ENCODE data around the gene INO80D. TPM values are rescaled to one million over a fixed set of nuclear protein-coding genes. Genes with fewer than 3 reads are reported as not detected.
A peak's percentile ranks its signal among the peaks of the same experiment; 100 is the strongest.

INO80D gene
- total RNA-seq, 1 donor from 2014 or later, result 11.3 TPM

DNA sequence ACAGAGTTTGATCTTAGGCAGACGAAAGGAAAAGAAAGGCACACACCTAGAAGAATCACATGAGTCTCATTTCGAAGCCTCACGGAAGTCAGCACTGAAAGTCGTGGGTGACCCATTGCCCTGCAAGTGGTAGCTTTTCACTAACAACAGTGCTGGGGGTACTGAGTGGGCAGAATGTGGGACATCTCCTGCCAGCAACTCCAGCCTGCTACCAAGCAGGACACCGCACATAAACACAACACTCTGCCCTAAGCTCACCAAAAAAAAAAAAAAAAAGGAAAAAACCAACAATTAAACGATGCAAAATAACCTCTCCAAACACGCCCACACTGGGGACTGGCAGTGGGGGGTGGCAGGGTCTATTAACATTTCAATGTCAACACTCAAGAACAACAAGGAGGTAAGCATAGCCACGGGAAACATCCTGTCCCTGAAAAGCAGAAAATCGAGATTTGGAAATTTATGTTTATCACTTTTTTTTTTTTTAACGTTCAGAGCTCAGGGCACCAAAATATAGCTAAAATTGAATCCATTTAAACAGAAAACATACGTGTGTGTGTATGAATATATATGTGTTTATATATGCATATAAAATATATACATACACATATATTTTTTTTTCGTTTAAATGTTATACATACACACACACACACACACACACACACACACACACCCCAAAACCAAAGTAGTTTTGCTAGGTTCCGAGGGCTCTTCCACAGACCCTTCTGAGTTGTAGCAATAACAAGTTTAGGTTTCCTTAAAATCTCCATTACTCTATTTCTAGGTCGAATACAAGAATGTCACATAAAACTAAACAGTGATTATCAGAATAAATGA, 2.2 kb downstream of the INO80D start:
- peak overlapping the region; percentile 98 for H3K4me3 Mint-ChIP-seq
- H3F3A ChIP-seq (ENCODE audit: low read depth), result peaks cover 45% of the 10 kb centered on the region
- H4K20me1 ChIP-seq (ENCODE audit: low read depth), result peaks cover 17% of the 10 kb centered on the region
- H3K4me1 ChIP-seq, result peaks cover 31% of the 10 kb centered on the region
- H3K9me3 ChIP-seq (ENCODE audit: low read depth), result no peaks in the 10 kb centered on the region
- H3K27ac ChIP-seq, result no peak overlapping the region
- peak overlapping the region; percentile 98 for H3K27ac Mint-ChIP-seq
- peaks cover 4% of the 10 kb centered on the region for H3K36me3 ChIP-seq
- H3K27me3 Mint-ChIP-seq (ENCODE audit: insufficient read depth, low read depth), result peaks cover 2% of the 10 kb centered on the region
- TF ChIP-seq EZH2phosphoT487 (IDR thresholded peaks at IDR 0.05) (no peak), EZH2 (IDR thresholded peaks at IDR 0.05) (no peak)
- TF ChIP-seq, protein P1, sequence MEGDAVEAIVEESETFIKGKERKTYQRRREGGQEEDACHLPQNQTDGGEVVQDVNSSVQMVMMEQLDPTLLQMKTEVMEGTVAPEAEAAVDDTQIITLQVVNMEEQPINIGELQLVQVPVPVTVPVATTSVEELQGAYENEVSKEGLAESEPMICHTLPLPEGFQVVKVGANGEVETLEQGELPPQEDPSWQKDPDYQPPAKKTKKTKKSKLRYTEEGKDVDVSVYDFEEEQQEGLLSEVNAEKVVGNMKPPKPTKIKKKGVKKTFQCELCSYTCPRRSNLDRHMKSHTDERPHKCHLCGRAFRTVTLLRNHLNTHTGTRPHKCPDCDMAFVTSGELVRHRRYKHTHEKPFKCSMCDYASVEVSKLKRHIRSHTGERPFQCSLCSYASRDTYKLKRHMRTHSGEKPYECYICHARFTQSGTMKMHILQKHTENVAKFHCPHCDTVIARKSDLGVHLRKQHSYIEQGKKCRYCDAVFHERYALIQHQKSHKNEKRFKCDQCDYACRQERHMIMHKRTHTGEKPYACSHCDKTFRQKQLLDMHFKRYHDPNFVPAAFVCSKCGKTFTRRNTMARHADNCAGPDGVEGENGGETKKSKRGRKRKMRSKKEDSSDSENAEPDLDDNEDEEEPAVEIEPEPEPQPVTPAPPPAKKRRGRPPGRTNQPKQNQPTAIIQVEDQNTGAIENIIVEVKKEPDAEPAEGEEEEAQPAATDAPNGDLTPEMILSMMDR (IDR thresholded peaks at IDR 0.05), result no peak
- no peaks in the 10 kb centered on the region for H3K36me3 Mint-ChIP-seq
- peak; percentile 19 for DNase-seq (ENCODE audit: low spot score)
- peak overlapping the region; percentile 60 for H2AFZ ChIP-seq (replicated peaks)
- peaks cover 90% of the 10 kb centered on the region for H3K79me2 ChIP-seq (ENCODE audit: low read depth)
- peak overlapping the region; percentile 89 for H3K4me2 ChIP-seq
- H3K4me3 ChIP-seq, result peak overlapping the region; percentile 89
- H3K27me3 ChIP-seq, result no peaks in the 10 kb centered on the region
- no peak overlapping the region for H3K9ac ChIP-seq
- peaks cover 27% of the 10 kb centered on the region for H3K4me1 Mint-ChIP-seq
- H3K9me3 Mint-ChIP-seq, result no peaks in the 10 kb centered on the region

DNA sequence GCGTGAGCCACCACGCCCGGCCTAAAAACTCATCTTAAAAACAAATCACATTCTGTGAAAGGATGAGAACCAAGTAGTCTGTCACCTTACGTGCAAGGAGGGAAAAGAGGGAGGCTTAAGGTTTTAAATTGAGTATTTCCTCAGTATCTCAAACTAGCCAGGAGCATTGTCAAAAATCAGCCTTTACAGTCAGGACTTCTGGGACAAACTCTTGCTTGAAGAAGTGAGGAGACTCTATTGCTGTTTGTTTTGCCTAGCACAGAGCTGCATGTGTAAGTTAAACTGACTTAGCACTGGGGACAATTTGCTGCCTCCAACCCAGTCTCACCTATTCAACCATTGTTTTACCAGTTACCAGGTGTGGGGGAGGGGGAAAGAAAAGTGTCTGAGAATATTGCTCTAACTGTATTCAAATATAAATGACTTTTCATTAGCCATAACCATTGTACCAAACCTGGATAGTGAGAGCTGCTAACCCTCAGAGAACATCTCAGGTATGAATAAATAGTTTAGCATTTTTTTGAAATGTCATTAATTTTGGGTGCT, 3.6 kb downstream of the INO80D start:
- no peak overlapping the region for H3K9ac ChIP-seq
- no peaks in the 10 kb centered on the region for H3K9me3 ChIP-seq (ENCODE audit: low read depth)
- H3K36me3 ChIP-seq, result no peaks in the 10 kb centered on the region
- Mint-ChIP-seq H3K4me3 (no peak overlapping the region), H3K9me3 (no peaks in the 10 kb centered on the region), H3K36me3 (no peaks in the 10 kb centered on the region), H3K27me3 (ENCODE audit: insufficient read depth, low read depth) (peaks cover 2% of the 10 kb centered on the region), H3K27ac (no peak overlapping the region), H3K4me1 (peaks cover 31% of the 10 kb centered on the region)
- TF ChIP-seq EZH2phosphoT487 (IDR thresholded peaks at IDR 0.05) (no peak), EZH2 (IDR thresholded peaks at IDR 0.05) (no peak)
- TF ChIP-seq, protein P1 (IDR thresholded peaks at IDR 0.05), result no peak
- DNase-seq (ENCODE audit: low spot score), result no peak
- peaks cover 17% of the 10 kb centered on the region for H4K20me1 ChIP-seq (ENCODE audit: low read depth)
- peaks cover 31% of the 10 kb centered on the region for H3K4me1 ChIP-seq
- peaks cover 91% of the 10 kb centered on the region for H3K79me2 ChIP-seq (ENCODE audit: low read depth)
- H3K4me3 ChIP-seq, result no peak overlapping the region
- peaks cover 49% of the 10 kb centered on the region for H3F3A ChIP-seq (ENCODE audit: low read depth)
- H3K27ac ChIP-seq, result no peak overlapping the region
- H2AFZ ChIP-seq (replicated peaks), result no peak overlapping the region
- peak overlapping the region; percentile 89 for H3K4me2 ChIP-seq
- no peaks in the 10 kb centered on the region for H3K27me3 ChIP-seq

DNA sequence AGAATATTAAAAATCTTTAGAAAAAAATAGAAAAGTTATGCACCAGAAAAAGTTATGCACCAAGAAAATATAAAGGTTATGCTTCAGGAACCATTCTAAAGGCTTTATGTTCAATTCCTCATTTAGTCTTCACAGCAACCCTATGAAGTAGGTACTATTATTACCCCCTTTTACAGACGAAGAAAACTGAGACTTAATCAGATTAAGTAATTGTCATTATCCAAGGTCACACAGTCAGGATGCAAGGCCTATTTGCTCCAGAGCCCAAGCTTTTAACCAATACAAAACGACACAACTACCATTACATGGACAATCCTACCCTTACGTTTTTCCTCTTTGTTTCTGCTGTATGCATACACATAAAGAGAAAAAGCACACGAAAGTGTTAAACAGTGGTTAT, 5.0 kb downstream of the INO80D start:
- Histone ChIP-seq H3K4me1 (peaks cover 27% of the 10 kb centered on the region), H3K9ac (no peak overlapping the region), H3K9me3 (ENCODE audit: low read depth) (no peaks in the 10 kb centered on the region), H3K27ac (no peak overlapping the region), H4K20me1 (ENCODE audit: low read depth) (peaks cover 17% of the 10 kb centered on the region), H3K4me3 (no peak overlapping the region), H3K79me2 (ENCODE audit: low read depth) (peaks cover 93% of the 10 kb centered on the region), H3K27me3 (no peaks in the 10 kb centered on the region), H3K36me3 (no peaks in the 10 kb centered on the region), H3K4me2 (no peak overlapping the region), H3F3A (ENCODE audit: low read depth) (peaks cover 43% of the 10 kb centered on the region), H2AFZ (replicated peaks) (no peak overlapping the region)
- peaks cover 27% of the 10 kb centered on the region for H3K4me1 Mint-ChIP-seq
- H3K27me3 Mint-ChIP-seq (ENCODE audit: insufficient read depth, low read depth), result peaks cover 2% of the 10 kb centered on the region
- no peaks in the 10 kb centered on the region for H3K36me3 Mint-ChIP-seq
- DNase-seq (ENCODE audit: low spot score), result no peak
- H3K4me3 Mint-ChIP-seq, result no peak overlapping the region
- TF ChIP-seq EZH2phosphoT487 (IDR thresholded peaks at IDR 0.05) (no peak), EZH2 (IDR thresholded peaks at IDR 0.05) (no peak)
- TF ChIP-seq, protein P1 (IDR thresholded peaks at IDR 0.05), result no peak
- no peak overlapping the region for H3K27ac Mint-ChIP-seq
- no peaks in the 10 kb centered on the region for H3K9me3 Mint-ChIP-seq
